ENCODE measurements around the gene OR1S2. TPM values are rescaled to one million over a fixed set of nuclear protein-coding genes. Genes with fewer than 3 reads are reported as not detected.

The OR1S2 gene
- total RNA-seq, 4 donors from 2014 or later = not detected

DNA sequence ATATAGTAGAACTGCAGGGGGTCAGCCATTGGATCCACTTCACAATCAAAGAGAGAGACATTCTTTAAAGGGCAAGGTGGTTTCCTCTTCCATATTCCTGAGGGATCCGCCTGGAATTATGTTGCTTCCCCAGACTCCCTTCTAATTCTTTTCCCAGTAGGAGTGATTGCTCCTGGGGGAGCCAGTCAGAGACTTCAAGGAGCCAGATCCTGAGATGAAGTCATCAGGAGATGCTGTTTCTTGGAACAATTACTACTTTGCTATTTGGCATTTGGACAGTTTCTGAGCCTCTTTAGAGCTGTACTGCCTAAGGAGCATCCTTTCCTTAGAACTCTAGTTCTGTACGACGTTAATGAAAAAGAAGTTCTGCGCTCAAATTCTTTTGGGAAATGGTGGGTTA lies 17.0 kb downstream of the OR1S2 start:
- no peak for TF ChIP-seq POLR2AphosphoS5 (IDR thresholded peaks at IDR 0.05)
- no peak for TF ChIP-seq EP300 (IDR thresholded peaks at IDR 0.05)
- TF ChIP-seq POLR2A (IDR thresholded peaks at IDR 0.05) = no peak
- TF ChIP-seq CTCF (IDR thresholded peaks at IDR 0.05) = no peak
- DNase-seq (ENCODE audit: low spot score in 2 of 2) = no peak
- no peak overlapping the region for H3K27ac ChIP-seq
- no peaks in the 10 kb centered on the region for H3K27me3 ChIP-seq
- no peak overlapping the region for H3K4me3 ChIP-seq
- no peaks in the 10 kb centered on the region for H3K4me1 ChIP-seq
- no peaks in the 10 kb centered on the region for H3K9me3 ChIP-seq
- WGBS = 85% methylated on average over 4 of the region's 4 CpGs
- H3K36me3 ChIP-seq = no peaks in the 10 kb centered on the region

GRCh38 chr11:58179648-58180047 lies 24.3 kb downstream of the OR1S2 start:
- DNase-seq (ENCODE audit: low spot score in 2 of 2) = no peak
- 73% methylated on average over 7 of the region's 7 CpGs for WGBS
- Histone ChIP-seq H3K9me3 (no peaks in the 10 kb centered on the region), H3K27ac (no peak overlapping the region), H3K27me3 (no peaks in the 10 kb centered on the region), H3K4me1 (no peaks in the 10 kb centered on the region), H3K4me3 (no peak overlapping the region), H3K36me3 (no peaks in the 10 kb centered on the region)
- no peak for TF ChIP-seq CTCF (IDR thresholded peaks at IDR 0.05)
- no peak for TF ChIP-seq POLR2A (IDR thresholded peaks at IDR 0.05)
- no peak for TF ChIP-seq POLR2AphosphoS5 (IDR thresholded peaks at IDR 0.05)
- no peak for TF ChIP-seq EP300 (IDR thresholded peaks at IDR 0.05)

DNA sequence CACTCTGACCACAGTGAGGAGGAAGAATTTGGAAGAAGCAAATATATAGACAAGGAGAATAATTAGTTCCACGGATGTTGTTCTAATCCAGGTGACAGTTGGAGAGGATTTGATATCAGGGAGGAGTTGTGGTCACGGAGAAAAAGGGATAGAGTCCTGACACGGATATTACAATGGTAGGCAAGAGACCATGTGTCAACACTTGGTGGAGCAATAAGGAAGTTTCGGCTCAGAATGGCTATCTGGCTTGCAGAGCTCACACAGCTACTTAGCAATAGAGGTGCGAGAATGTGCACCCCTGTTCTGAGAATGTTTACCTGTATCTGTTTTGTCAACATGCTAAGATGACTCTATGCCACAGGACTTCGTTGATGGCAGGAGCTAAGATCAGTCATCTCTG lies 25.5 kb downstream of the OR1S2 start:
- 85% methylated on average over 6 of the region's 6 CpGs for WGBS
- no peaks in the 10 kb centered on the region for H3K9me3 ChIP-seq
- no peak overlapping the region for H3K27ac ChIP-seq
- no peaks in the 10 kb centered on the region for H3K27me3 ChIP-seq
- TF ChIP-seq POLR2A (IDR thresholded peaks at IDR 0.05) (no peak), EP300 (IDR thresholded peaks at IDR 0.05) (no peak), POLR2AphosphoS5 (IDR thresholded peaks at IDR 0.05) (no peak), CTCF (IDR thresholded peaks at IDR 0.05) (no peak)
- no peaks in the 10 kb centered on the region for H3K36me3 ChIP-seq
- no peak overlapping the region for H3K4me3 ChIP-seq
- DNase-seq (ENCODE audit: low spot score in 2 of 2) = no peak
- no peaks in the 10 kb centered on the region for H3K4me1 ChIP-seq

DNA sequence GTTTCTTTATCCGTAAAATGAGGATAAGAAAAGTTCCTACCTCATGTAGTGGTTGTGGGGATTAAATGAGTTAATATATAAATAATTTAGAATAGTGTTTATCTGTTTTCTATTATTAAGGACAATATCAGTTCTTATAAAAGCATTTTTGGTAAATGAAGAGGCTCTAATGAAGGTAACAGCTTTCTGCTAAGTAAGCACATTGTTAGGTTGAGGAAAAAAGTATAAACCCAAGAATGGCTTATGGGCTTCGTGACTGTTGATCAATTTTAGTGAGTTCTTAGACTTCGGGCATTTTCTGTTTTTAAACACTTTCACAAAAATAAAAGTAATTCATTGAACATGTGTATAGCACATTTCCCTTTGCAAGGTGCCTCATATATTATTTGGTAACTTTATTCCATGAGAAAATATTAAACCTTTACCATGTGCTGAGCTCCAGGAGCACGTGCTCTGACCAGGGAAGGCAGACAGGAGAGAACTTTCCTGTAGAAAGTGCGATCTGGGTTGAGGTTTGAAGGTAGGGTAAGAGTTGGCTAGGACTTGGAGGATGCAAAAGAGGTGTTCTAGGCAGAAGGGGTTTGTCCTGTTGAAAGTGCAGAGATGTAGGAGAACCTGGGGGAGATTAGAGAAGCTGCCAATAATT lies 26.4 kb downstream of the OR1S2 start:
- Histone ChIP-seq H3K36me3 (no peaks in the 10 kb centered on the region), H3K27ac (no peak overlapping the region), H3K4me3 (no peak overlapping the region), H3K4me1 (no peaks in the 10 kb centered on the region), H3K9me3 (no peaks in the 10 kb centered on the region), H3K27me3 (no peaks in the 10 kb centered on the region)
- DNase-seq (ENCODE audit: low spot score in 2 of 2) = no peak
- TF ChIP-seq POLR2AphosphoS5 (IDR thresholded peaks at IDR 0.05) (no peak), POLR2A (IDR thresholded peaks at IDR 0.05) (no peak), CTCF (IDR thresholded peaks at IDR 0.05) (no peak), EP300 (IDR thresholded peaks at IDR 0.05) (no peak)
- WGBS = 82% methylated on average over 5 of the region's 5 CpGs

GRCh38 chr11:58165504-58166106 lies 38.3 kb downstream of the OR1S2 start:
- Histone ChIP-seq H3K36me3 (no peaks in the 10 kb centered on the region), H3K9me3 (no peaks in the 10 kb centered on the region), H3K27ac (no peak overlapping the region), H3K4me3 (no peak overlapping the region), H3K27me3 (no peaks in the 10 kb centered on the region), H3K4me1 (no peaks in the 10 kb centered on the region)
- DNase-seq (ENCODE audit: low spot score in 2 of 2) = no peak
- TF ChIP-seq POLR2AphosphoS5 (IDR thresholded peaks at IDR 0.05) (no peak), POLR2A (IDR thresholded peaks at IDR 0.05) (no peak), EP300 (IDR thresholded peaks at IDR 0.05) (no peak), CTCF (IDR thresholded peaks at IDR 0.05) (no peak)
- whole genome bisulfite sequencing = 51% methylated on average over 7 of the region's 7 CpGs
